ENCODE results near the gene EIF4ENIF1.
A peak's percentile ranks its signal among the peaks of the same experiment; 100 is the strongest.
"Not testable (repeated sequence)": the region's sequence is repeated elsewhere in the genome, so short reads cannot be mapped to it uniquely, and the experiment has no call there.

Gene EIF4ENIF1

DNA sequence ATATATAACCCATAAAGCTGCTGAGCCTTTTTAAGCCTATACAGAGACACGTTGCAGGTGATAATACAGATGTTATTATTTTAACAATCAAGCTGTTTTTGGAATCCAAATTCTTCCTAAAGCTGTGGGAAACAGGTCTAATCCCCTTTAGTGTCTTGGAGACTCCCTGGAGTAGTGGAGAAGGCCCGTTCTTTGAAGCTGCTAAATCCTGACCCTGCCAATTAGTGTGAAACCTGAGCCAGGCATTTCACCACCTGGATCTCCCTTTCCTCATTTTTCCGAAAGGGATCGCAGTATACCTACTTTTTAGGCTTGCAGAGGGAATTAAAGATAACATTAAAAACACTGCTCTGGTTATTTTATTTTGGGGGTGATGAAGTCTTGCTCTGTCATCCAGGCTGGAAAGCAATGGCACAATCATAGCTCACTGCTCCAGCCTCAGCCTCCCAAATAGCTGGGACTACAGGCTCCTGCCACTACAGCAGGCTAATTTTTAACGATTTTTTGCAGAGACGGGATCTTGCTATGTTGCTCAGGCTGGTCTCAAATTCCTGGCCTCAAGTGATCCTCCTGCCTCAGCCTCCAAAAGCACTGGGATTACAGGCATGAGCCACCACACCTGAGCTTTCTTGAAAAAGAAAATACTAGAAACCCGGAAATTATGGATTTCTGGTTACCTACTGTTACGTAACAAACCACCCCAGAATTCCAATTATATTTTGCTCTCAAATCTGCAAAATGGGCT lies 1.7 kb upstream of the EIF4ENIF1 start:
- no peak for DNase-seq

GRCh38 chr22:31490496-31490925 lies 869 bp upstream of the EIF4ENIF1 start:
- DNase-seq, result peak; percentile 77

DNA sequence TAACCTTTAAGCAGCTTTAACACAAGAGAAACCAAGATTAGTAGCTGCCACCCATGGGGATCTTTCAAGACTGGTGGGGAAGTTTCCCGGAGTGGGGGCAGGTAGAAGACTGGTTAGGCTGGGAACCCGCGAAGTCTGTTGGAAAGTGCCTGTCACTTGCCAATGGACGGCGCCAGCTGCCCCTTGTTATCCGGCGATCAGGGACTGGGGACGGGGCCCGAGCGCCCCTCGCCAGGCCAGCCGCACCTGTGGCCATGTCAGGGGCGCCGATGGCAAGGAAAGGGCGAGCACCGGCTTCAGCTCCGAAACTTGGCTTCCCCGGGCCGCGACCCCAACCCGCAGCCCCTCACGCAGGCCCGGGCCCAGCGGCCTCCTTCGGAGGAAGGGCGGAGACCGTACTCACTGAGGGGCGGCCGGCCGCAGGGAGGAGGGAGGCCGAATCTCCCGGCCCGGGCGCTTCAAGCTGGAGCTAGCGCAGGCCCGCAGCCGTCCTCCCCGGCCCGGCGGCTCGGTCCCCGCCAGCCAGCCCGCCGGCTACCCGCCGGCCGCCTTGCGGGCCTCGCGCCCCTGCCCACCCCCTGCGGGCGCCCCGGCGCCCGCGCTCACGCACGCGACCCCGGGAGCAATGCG lies 539 bp downstream of the EIF4ENIF1 start:
- DNase-seq, result peak; percentile 72

GRCh38 chr22:31488346-31488883 lies 1.2 kb downstream of the EIF4ENIF1 start:
- DNase-seq, result no peak

DNA sequence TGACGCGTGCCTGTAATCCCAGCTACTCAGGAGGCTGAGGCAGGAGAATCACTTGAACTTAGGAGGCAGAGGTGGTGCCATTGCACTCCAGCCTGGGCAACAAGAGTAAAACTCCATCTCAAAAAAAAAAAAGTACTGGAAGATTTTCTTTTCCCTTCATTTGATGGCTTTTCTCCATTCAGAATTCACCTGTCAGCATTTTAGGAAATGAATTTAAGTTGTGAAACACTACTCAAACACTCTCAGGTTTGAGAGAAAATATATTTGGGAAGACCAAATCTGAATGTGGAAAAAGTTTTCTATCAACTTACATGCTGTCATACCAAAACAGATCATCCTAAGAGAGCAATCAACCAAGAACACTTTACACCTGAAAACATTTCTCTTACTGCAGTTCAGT lies 2.7 kb downstream of the EIF4ENIF1 start:
- no peak for DNase-seq

DNA sequence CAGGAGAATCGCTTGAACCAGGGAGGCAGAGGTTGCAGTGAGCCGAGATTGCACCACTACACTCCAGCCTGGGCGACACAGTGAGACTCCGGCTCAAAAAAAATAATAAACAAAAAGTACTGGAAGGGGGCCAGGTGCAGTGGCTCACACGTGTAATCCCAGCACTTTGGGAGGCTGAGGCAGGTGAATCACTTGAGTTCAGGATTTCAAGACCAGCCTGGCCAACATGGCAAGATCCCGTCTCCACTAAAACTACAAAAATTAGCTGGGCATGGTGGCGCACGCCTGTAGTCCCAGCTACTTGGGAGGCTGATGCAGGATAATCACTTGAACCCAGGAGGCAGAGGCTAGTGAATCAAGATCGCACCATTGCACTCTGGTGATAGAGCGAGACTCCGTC lies 3.3 kb downstream of the EIF4ENIF1 start:
- DNase-seq, result not testable (repeated sequence)

GRCh38 chr22:31482470-31482869 lies 7.2 kb downstream of the EIF4ENIF1 start:
- DNase-seq, result not testable (repeated sequence)

DNA sequence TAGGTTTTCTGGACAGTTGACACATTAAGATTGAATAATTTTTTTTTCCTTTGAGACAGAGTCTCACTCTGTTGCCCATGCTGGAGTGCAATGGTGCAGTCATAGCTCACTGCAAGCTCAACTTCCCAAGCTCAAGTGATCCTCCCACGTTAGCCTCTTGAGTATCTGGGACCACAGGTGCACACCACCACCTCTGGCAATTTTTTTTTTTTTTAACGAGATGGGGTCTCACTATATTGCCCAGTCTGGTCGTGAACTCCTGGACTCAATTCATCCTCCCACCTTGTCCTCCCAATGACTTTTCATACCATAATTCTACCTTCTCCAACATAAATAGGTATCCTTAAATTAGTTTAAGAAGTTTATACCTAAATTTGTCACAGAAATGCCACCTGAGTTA lies 8.5 kb downstream of the EIF4ENIF1 start:
- DNase-seq, result no peak

GRCh38 chr22:31477329-31477728 lies 12.3 kb downstream of the EIF4ENIF1 start:
- DNase-seq, result no peak

DNA sequence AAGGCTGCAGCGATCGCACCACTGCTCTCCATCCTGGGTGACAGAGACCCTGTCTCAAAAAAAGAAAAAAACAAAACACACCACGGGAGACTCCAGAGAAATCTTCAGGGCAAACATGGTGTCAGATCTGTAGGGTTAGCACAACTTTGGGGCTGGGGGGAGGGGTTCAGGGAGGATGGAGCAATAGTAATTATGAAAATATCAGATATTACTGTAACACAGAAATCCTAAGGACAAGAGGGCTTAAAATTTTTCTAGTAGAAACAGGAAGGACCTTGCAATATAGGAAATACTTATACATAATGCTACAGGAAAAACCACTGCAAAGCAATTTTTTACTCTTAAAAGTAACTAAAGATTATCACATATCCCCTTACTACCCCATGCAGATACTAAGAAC lies 13.8 kb downstream of the EIF4ENIF1 start:
- DNase-seq, result no peak

- no peak for DNase-seq
Measured at GRCh38 chr22:31474743-31475142, 14.9 kb downstream of the EIF4ENIF1 start.

GRCh38 chr22:31465307-31465706 lies 24.3 kb downstream of the EIF4ENIF1 start:
- DNase-seq, result no peak

- no peak for DNase-seq
Measured at GRCh38 chr22:31461699-31462098, 27.9 kb downstream of the EIF4ENIF1 start.

DNA sequence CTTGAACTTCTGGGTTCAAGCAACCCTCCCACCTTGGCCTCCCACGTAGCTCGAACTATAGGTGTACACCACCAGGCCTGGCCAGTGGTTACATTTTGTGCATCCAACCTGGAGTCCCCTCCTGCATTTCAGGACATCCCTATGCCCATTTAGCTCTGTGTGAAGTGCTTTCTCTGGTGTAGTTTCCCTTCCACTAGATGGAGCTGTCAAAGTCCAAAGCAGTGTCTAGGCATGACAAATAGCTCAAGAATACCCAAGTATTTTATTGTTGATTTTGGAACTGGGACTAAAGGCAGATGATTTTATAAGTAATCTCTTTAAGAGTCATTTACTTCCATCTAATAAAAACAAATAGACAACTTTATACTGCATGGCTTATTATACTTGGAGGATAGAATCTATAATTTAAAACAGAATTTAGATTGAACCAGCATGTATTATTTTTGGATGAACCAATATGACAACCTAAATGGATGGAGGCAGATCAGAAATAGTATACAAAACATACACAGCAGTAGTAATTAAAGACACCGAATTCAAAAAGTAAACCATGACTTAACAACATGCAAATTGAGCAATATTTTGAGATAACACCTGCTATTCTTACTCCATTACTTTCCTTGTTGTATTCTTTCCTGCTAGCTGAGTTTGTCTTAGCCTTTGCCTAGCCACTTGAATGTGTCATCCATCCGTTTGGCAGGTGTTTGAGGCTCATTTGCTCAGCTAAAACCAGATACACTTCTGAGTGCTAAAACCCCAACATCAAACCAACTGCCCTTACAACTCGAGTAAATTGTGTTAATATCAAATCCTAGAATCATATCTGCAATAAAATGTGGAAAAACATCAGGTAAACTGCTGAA lies 37.7 kb downstream of the EIF4ENIF1 start:
- DNase-seq, result peak; percentile 49

GRCh38 chr22:31449506-31449905 lies 40.1 kb downstream of the EIF4ENIF1 start:
- DNase-seq, result no peak

- no peak for DNase-seq
Measured at GRCh38 chr22:31448382-31448781, 41.3 kb downstream of the EIF4ENIF1 start.

DNA sequence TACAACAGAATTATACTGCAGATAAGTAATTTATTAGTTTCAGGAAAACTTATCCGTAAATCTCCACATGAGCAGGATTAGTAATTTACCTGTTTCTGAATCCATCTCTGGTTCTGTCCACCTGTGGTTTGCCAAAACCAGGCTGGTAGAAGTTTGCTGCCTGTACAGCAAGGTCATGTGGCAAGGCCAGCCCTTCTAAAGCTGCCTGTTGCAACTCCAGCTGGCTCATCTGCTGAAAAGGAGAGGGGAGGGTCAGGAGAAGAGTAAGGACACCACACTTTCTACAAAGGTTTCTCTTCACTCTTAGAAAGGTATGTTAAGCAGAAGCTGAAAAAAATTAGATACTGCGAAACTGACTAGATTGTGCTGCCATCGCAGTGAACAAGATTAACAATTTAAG lies 42.3 kb downstream of the EIF4ENIF1 start:
- no peak for DNase-seq

DNA sequence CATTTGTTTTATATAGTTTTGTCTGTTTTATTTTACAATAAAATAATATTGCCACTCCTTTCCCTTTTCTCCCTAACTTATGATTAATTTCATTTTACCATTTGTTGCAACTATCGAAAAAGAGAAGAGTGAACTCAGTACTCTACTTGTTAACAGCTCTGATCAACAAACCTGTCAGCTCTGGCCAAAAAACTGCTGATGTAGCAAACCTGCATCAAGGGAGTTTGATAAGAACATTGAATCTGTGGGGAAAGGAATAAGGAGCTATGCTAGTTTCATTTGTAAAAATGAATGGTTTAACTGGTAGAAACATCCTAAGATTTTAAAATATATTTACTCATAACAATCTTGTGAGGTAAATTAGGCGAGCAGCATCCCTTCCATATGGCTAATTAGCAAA lies 42.9 kb downstream of the EIF4ENIF1 start:
- no peak for DNase-seq

- no peak for DNase-seq
Measured at GRCh38 chr22:31446208-31446607, 43.4 kb downstream of the EIF4ENIF1 start.

DNA sequence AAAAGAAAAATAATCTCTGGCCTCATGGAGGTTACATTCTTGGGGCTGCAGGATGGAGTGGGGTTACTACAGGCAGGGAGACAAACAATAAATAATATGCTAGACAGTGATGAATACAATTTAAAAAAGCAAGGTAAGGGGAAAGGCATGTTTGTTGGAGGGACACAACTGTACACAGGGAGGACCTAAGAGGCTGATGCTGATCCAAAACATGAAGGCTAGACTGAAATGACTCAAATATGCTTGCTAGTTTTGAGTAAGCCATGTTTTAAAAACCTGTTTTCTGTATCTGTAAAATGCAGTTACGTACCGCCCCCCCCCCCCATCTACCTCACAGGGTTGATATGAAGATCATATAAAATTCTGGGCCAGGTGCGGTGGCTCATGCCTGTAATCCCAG lies 44.0 kb downstream of the EIF4ENIF1 start:
- no peak for DNase-seq

DNA sequence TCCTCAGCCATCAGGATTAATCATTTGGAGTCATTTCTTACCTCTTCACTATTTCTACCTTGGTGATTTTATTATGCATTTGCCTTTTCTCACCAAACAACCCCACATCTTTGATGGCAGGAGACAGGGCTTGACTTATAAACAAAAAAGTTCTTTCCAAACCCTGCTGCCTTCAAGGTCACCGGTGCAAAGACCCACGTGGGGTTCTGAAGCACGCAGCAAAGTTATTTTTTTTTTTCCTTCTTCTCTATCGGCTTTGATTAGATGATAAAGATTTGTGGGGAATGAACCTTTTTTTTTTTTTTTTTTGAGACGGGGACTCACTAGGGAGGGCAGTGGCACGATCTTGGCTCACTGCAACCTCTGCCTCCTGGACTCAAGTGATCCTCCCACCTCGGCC lies 46.1 kb downstream of the EIF4ENIF1 start:
- DNase-seq, result no peak

GRCh38 chr22:31442768-31443489 lies 46.7 kb downstream of the EIF4ENIF1 start:
- no peak for DNase-seq

- DNase-seq, result no peak
Measured at GRCh38 chr22:31441652-31442051, 48.0 kb downstream of the EIF4ENIF1 start.
